GM12878 (cell line): ENCODE data around the gene CABLES1. TPM values are rescaled to one million over a fixed set of nuclear protein-coding genes. Genes with fewer than 3 reads are reported as not detected.

Experiments used
- E4F1 ChIP-seq: fragments of 450-650 bp; IDR thresholded peaks from 2 replicates; pipeline ENCODE4 v1.6.1; 2018; ENCODE audit warnings: borderline replicate concordance, mild to moderate bottlenecking; ENCODE audit not compliant: partially characterized antibody
- ELK1 ChIP-seq: IDR thresholded peaks from 2 replicates; pipeline ENCODE4 v1.6.1; 2012; ENCODE audit warnings: low read depth, low read length, improper control_type of control experiment
- ETV6 ChIP-seq, 2 experiments: fragments of 450-650 bp in 1 of 2; IDR thresholded peaks in 1 of 2; conservative IDR thresholded peaks in 1 of 2; 2 replicates each; pipeline ENCODE4 v1.6.1; 2014; ENCODE audit warnings: antibody characterized with exemption in 1 of 2, borderline replicate concordance in 1 of 2, low read depth in 1 of 2, mild to moderate bottlenecking in 1 of 2, moderate library complexity in 1 of 2
- IKZF1 ChIP-seq: fragments of 450-650 bp; conservative IDR thresholded peaks from 2 replicates; pipeline ENCODE4 v1.6.1; 2017; ENCODE audit warnings: antibody characterized with exemption, mild to moderate bottlenecking
- IKZF2 ChIP-seq, 2 experiments: fragments of 450-650 bp; IDR thresholded peaks; 2 replicates each; pipeline ENCODE4 v1.6.1; 2017; ENCODE audit warnings: mild to moderate bottlenecking in 2 of 2, moderate library complexity in 2 of 2
- IRF5 ChIP-seq: fragments of 450-650 bp; IDR thresholded peaks from 2 replicates; pipeline ENCODE4 v1.6.1; 2017; ENCODE audit warnings: borderline replicate concordance
- KLF5 ChIP-seq: fragments of 450-650 bp; IDR thresholded peaks from 2 replicates; pipeline ENCODE4 v1.6.1; 2014; ENCODE audit warnings: mild to moderate bottlenecking; ENCODE audit not compliant: partially characterized antibody
- MEF2A ChIP-seq: IDR thresholded peaks from 2 replicates; pipeline ENCODE4 v1.6.1; 2011; ENCODE audit warnings: low read depth, mild to moderate bottlenecking, low read length, moderate library complexity; ENCODE audit not compliant: insufficient read depth
- NFXL1 ChIP-seq: fragments of 450-650 bp; IDR thresholded peaks from 2 replicates; pipeline ENCODE4 v1.6.1; 2017; ENCODE audit warnings: antibody characterized with exemption, mild to moderate bottlenecking, borderline replicate concordance
- NFYB ChIP-seq: IDR thresholded peaks from 2 replicates; pipeline ENCODE4 v1.6.1; 2011; ENCODE audit warnings: low read depth, mild to moderate bottlenecking, low read length, improper control_type of control experiment, moderate library complexity; ENCODE audit not compliant: insufficient read depth
- POLR2AphosphoS2 ChIP-seq: IDR thresholded peaks from 2 replicates; pipeline ENCODE4 v1.6.1; 2011; ENCODE audit warnings: low read depth, mild to moderate bottlenecking, low read length, improper control_type of control experiment, moderate library complexity
- REST ChIP-seq: IDR thresholded peaks from 2 replicates; pipeline ENCODE4 v1.6.1; 2012; ENCODE audit warnings: mild to moderate bottlenecking, low read depth, low read length
- RUNX3 ChIP-seq: IDR thresholded peaks from 2 replicates; pipeline ENCODE4 v1.6.1; 2012; ENCODE audit warnings: low read length, inconsistent platforms
- SMC3 ChIP-seq: IDR thresholded peaks from 2 replicates; pipeline ENCODE4 v1.6.1; 2011; ENCODE audit warnings: low read length, improper control_type of control experiment, borderline replicate concordance
- SPI1 ChIP-seq: IDR thresholded peaks from 2 replicates; pipeline ENCODE4 v1.6.1; 2011; ENCODE audit warnings: low read depth, mild to moderate bottlenecking, low read length, moderate library complexity, borderline replicate concordance; ENCODE audit not compliant: insufficient read depth
- STAT3 ChIP-seq: IDR thresholded peaks from 2 replicates; pipeline ENCODE4 v1.6.1; 2011; ENCODE audit warnings: low read depth, low read length, improper control_type of control experiment
- SUZ12 ChIP-seq: fragments of 200-600 bp; sonication (generic); IDR thresholded peaks from one replicate; pipeline ENCODE4 v1.6.1; 2018; ENCODE audit warnings: antibody characterized with exemption, mild to moderate bottlenecking; ENCODE audit not compliant: unreplicated experiment
- TAF1 ChIP-seq: IDR thresholded peaks from 2 replicates; pipeline ENCODE4 v1.6.1; 2011; ENCODE audit warnings: mild to moderate bottlenecking, low read depth, low read length, borderline replicate concordance
- TCF7 ChIP-seq: IDR thresholded peaks from 2 replicates; pipeline ENCODE4 v1.6.1; 2014; ENCODE audit warnings: antibody characterized with exemption, borderline replicate concordance
- ZNF274 ChIP-seq: IDR thresholded peaks from one replicate; pipeline ENCODE4 v1.8.0; 2011; ENCODE audit not compliant: insufficient read length, insufficient read depth
- polyA plus RNA-seq, 11 experiments: library from polyadenylated mRNA; depleted of rRNA in 4 of 11; unstranded in 6 of 11; stranded (reverse) in 5 of 11; fragments of >200 nt; fragmentation: Nextera tagmentation in 4 of 11; fragmentation: Illumina TruSeq in 1 of 11; extraction: Ambion mirVana in 4 of 11; extraction: Trizol in 1 of 11; gene quantifications; 1 replicate in 1 of 11; 2 replicates in 10 of 11; pipeline versions ENCODE4 v1.2.1 to v1.2.3, GENCODE V29; 2011 to 2016; ENCODE audit warnings: inconsistent platforms in 2 of 11, missing spikeins in 2 of 11, low read depth in 1 of 11
- total RNA-seq, 4 experiments: library from RNA; depleted of rRNA in 3 of 4; stranded (reverse); fragments of >200 nt in 3 of 4; fragmentation: Illumina TruSeq in 1 of 4; extraction: Trizol in 1 of 4; gene quantifications; 2 replicates each; pipeline versions ENCODE4 v1.2.1 to v1.2.3, GENCODE V29; 2013 to 2021

The CABLES1 gene
- total and polyA plus RNA-seq, 10 of the 15 experiments (the other 5 are each of a cell fraction or from before 2014, with no cell fraction given) = 2.9 to 27.2 (median 8.2) TPM

- TF ChIP-seq KLF5 = no peak
- TF ChIP-seq REST = peak; percentile 38; the same call in 1 of the 2 replicates
- TF ChIP-seq IKZF1 = peak; percentile 53; the same call in 1 of the 2 replicates
- TF ChIP-seq ELK1 = no peak
- TF ChIP-seq IKZF2 (IDR thresholded peaks at IDR 0.05) = peak; percentile 40 to 64; a peak in 2 of 4 replicates
- peak; percentile 46; the same call in 1 of the 2 replicates for TF ChIP-seq RUNX3
- TF ChIP-seq ETV6 (conservative IDR thresholded peaks at IDR 0.05 in 1 of 2, IDR thresholded peaks at IDR 0.05 in 1 of 2; ENCODE audit: borderline replicate concordance in 1 of 2, low read depth in 1 of 2) = no peak
- no peak for TF ChIP-seq NFXL1
- no peak for TF ChIP-seq STAT3
- TF ChIP-seq SPI1 = peak; percentile 38; the same call in 1 of the 2 replicates
- no peak for TF ChIP-seq POLR2AphosphoS2
- no peak for TF ChIP-seq TAF1
- no peak for TF ChIP-seq MEF2A
- TF ChIP-seq NFYB = no peak
- no peak for TF ChIP-seq ZNF274
- no peak for TF ChIP-seq SUZ12
- no peak for TF ChIP-seq SMC3
- TF ChIP-seq IRF5 = no peak
- TF ChIP-seq TCF7 = no peak
- no peak for TF ChIP-seq E4F1
These were observed 131.6 kb downstream of the CABLES1 start (continued) for GRCh38 chr18:23266717-23267446.
